Stimulated activated CD8-positive, alpha-beta memory T cell treated with anti-CD3 and anti-CD28 coated beads, Interleukin-15, amount 100 ng/mL, for 48 hours (primary cell): ENCODE data around the gene ABCB4.

Source experiments
- DNase-seq, 2 donors: peaks; one replicate each; pipeline ENCODE4 v3.0.0-alpha.2; 2020; ENCODE audit warnings: low read depth in 2 of 2

The ABCB4 gene

DNA sequence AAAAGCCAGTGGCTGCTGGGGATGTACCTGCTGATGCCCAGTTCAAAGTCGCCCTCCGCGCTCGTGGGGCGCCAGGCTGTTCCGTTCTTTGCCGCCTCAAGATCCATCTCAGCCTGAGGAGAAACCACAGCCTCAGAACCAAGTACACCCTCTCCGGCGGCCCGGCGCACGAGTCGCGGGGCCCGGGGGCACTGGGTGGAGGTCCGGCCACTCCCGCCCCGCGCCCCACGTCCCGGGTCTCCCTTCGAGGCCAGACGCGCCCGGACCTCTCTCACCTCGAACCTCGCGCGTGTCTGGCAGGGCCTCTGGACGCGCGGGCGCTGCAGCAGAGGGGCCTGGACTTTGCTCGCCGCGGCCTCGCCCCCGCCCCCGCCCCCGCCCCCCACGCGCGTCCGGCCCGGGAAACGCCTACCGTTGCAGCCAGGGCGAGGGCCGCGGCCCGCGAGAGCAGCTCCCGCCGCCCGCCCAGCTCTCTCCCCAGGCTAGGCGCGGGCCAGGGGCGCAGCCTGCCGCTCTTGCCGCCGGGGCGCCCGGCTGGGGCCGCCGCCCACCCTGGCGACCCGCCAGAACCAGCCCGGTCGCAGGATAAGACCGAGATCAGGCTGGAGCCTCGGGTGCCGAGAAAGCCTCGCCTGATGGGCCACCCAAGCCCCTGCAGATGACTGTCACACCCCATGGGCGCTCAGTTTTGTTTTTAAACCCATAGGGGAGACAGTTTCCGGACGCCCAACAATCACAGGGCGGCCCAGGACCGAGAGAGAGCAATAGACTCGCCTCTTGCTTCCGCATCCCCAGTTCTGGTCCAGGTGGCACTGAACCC lies at the start of gene ABCB4:
TSS of gene ABCB4 (minus strand) at position 322 of the 820 bp plus-strand sequence. CDS start at position 107, 215 bp downstream.
- no peak for DNase-seq

DNA sequence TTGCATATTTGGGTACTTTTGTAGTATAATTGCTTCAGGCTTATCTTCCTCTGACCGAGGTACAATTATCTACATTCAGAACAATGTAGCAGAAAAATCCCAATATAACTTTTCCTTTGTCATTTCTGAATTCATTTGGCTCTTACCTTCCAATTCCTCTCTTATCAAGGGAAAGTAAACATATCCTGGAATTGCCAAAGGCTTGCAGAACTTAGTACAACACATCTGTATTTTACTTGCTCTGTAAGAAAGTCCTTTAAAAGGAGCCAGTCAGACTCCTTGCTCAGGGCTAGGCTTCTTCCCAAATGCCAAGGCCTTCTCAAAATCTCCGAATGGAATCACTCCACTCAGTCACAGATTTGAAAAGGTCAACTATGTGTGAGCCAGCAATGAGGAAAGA lies 43.3 kb upstream of the ABCB4 start:
- DNase-seq, result no peak

GRCh38 chr7:87517891-87518290 lies 42.4 kb upstream of the ABCB4 start:
- no peak for DNase-seq

DNA sequence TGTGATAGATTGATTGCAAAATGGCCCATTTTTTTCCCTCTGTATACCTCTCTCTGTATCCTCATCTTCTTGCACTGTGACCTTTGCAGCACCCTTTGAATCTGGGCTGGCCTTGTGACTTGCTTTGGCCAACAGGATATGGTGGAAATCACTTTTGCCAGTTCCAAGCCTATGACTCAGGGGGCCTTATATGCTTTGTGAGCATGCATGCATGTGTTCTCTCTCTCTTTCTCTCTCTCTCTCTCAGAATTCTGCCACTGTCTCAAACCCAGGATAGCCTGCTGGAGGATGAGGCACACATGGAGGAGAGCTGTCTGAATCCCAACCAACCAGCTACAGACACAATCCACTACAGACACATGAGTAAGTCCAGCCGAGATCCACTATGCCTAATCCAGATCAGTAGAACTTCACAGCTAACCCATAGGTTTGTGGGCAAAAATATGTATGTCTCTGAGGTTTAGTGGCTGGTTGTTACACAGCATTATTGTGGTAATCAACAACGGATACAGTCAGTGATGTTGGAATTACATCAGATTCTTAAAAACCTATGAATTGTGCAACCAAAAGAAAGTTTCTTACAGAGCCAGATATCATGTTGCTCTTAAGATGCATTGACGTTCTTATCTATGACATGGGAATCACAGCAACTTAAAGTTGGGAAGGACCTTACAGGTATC lies 41.8 kb upstream of the ABCB4 start:
- DNase-seq, result no peak

DNA sequence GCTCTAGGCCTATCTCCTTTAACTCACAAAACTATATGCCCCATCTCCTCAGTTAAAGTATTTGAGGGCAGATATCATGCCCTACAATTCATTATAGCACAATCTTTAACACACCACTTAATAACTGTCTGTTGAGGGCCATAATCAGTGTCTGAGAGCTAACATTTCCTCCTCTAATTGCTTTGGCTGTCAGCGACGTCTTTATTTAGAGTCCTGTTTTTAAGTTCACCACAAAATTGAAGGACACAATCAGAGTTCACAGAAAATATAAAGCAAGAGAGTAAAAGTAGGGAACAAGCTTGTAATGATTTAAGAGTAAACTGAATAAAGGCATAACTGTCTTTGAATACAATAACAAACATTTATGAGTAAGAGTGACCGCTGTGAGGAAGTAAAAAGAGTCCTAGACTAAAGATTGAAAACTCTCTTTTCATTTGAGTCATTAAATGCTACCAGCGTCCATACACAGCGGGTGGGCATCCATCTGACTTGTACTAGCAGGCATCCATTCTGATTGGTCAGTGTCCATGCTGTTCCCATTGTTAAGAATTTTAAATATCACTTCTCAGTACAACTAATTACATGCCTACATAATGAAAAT lies 38.4 kb upstream of the ABCB4 start:
- DNase-seq, result no peak

DNA sequence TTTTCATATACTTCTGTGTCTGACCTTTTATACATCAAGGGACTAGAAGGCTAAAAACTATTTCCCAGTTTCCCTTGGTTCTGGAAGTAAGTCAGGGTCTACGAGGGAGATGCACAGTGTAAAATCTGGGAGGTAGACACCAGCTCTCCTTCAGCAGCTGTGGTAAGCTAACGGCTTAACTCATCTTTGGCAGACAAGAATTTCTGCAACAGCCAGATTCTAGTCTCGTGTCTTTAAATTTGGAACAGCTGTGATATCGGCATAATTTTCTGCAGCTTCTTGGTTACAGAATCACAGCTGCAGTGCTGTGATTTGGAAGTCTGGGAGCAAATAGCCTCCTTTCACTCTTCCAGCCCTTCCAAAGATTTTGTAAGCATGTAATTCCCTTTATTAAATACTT lies 37.4 kb upstream of the ABCB4 start:
- DNase-seq, result no peak

DNA sequence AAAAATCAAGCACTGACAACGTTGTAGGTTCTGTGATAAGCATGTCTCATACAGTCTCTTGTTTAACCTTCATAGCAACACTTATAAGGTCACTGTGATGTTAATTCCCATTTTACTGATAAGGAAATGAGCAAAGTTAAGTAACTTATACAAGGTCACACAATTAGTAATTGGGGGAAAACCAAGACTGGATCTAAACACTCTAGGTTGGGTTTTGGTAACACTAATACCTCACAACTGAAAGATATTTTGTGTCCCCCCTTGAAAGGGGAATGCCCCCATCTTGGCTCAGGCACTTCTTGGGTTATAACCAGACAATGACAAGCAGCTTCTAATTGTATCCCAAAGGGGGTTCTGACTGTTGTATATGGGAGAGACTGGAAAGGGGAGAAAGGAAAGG lies 36.0 kb upstream of the ABCB4 start:
- no peak for DNase-seq

- no peak for DNase-seq
These were observed 35.0 kb upstream of the ABCB4 start for GRCh38 chr7:87510411-87510875.

DNA sequence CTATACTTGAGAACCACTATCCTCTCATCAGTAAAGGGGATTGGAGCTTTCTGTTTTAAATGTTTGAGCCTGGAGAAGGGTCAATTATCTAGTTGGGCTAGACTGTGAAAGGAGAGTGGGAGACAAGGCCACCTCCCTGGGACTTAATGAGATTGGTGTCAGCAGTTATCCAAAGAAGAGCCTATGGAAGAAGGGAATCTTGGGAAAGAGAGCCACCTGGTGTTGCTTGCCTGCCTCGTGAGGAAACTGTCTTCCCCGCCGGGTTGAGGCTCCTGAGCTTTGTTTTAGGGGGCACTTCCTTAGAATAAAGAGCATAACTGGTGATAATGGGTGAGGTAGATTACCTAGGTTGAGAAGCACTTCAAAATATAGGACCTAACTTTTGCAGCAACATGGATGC lies 32.0 kb upstream of the ABCB4 start:
- DNase-seq, result no peak

DNA sequence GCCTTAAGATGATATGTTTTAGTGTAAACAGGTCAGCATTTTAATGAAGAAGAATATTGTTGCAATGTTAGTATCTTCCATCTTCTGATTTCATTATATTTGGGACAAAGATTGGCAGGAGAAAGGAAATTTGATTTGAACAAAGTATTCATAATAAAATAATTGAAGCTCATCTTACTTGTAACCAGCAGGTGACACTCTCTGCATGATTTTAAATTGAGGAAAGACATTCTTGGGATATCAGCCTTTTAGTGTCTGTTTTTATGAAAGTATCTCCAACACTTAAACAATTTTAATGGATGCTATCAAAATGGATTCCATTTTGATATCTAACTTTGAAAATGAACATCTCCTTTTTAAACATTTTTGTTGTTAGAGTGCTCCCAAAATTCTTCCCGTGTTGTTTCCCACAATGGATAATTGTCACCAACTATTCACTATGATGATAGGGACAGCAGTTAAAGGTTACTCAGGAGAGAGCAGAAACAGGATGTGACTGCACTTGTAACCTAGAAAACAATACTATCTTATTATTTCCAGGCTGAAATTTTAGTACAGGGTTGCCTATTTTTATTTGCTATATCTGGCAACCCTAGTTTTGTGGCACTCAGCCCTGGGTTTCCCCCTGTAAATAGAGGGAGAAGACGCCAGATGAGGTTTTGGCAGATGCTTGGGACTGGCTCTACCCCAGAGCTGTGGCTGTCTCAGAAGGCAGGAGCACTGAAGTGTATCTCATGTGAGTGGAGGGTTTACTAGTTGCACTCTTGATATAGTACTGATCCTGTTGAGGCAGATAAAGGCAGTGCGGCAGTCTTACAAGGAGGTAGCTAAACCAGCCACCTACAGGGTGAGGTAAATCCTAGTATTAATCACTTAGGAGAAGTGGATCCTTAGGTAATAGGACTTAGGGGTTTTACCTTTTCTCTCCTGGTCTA lies 31.0 kb upstream of the ABCB4 start:
- no peak for DNase-seq

GRCh38 chr7:87505557-87506245 lies 30.2 kb upstream of the ABCB4 start:
- no peak for DNase-seq

DNA sequence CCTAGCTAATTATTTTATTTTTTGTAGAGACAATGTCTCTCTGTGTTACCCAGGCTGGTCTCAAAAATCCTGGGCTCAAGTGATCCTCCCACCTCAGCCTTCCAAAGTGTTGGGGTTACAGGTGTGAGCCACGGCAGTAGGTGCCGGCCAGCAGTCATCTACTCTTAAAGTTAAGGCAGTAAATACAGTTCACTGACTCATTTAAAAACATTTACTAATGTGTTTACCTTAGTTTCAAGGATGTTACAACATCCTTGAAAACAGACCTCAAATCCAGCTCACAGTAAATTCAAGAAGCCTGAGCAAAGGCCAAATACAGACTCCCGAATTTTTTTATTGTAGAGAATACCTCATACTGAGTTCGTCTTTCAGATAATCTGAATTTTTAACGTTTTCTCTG lies 29.6 kb upstream of the ABCB4 start:
- DNase-seq, result no peak

DNA sequence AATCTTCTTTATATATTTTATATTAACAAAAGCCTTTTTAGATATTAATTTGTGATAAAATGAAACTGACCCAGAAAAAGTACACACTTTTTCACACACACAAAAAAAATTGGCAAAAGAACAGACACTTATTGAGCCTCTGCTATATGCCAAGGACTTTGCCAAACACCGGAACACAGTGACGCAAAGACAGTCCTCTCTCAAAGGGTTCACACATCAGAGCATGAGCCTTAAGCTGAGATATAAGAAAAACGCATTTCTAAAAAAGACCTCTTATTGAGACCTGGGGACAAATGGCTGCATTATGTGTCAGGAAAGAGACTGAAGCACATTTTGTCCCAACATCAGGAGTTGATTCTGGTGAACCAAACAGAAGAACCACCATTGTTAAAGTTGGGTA lies 24.0 kb upstream of the ABCB4 start:
- no peak for DNase-seq

GRCh38 chr7:87498893-87499292 lies 23.4 kb upstream of the ABCB4 start:
- DNase-seq, result no peak

- DNase-seq, result no peak
These were observed 22.0 kb upstream of the ABCB4 start for GRCh38 chr7:87497482-87497881.

DNA sequence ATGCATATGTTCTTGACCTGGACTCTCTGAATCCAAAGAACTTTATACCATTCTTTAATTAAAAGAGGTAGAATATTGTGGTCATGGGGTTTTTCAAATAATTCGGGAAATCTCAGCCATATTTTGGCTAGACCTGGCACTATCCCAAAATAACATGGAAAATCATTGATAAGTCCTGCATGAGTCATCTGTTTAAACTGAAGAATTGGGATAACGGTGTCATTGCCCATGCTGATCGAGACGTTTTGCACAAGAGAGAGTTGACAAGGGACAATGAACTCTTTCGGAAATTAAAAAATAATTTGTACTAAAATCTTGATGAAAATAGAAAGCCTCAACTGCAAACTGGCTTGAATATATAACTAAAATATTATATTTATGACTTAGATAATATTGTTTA lies 19.9 kb upstream of the ABCB4 start:
- DNase-seq, result no peak

DNA sequence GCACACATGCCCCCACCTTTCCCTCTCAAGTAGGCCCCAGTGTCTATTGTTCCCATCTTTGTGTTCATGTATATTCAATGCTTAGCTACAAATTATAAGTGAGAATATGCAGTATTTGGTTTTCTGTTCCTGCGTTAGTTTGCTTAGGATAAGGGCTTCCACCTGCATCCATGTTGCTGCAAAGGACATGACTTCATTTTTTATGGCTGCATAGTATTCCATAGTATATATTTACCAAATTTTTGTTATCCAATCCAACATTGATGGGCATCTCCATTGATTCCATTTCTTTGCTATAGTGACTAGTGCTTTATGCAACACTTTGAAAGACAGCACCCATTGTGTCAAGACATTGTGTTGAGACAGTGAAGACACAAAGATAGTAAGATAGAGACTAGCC lies 19.0 kb upstream of the ABCB4 start:
- DNase-seq, result no peak

DNA sequence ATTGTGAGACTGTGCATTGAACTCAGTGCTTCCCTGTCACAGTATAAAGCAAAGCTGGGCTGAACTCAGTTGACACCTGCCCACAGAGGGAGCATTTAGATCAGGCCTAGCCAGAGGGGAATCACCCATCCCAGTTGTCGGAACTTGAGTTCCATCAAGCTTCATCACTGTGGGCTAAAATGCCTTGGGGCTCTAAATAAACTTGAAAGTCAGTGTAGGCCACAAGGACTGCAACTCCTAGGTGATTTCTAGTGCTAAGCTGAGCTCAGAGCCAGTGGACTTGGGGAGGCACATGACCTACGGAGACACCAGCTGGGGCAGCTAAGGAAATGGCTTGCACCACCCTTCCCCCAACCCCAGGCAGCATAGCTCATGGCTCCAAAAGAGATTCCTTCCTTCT lies 7.7 kb upstream of the ABCB4 start:
- DNase-seq, result no peak

DNA sequence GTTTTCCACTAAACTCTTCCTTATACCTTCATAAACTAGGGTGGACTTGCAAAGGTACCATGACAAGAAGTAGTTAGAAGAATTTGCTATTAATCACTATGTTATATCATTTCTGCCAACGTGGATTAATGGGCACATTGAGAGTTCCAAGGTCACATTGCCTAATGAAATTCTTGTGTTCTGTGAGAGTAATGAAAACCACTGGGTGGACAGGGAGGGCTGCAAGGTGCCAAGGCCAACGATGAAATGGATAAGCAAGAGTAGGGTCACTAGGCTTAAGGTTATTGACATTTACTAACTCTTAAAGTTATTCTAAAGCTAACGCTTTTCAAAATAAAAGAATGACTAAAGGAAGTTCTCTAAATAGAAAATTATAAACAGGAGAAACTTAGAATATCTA lies 6.6 kb upstream of the ABCB4 start:
- DNase-seq, result no peak

DNA sequence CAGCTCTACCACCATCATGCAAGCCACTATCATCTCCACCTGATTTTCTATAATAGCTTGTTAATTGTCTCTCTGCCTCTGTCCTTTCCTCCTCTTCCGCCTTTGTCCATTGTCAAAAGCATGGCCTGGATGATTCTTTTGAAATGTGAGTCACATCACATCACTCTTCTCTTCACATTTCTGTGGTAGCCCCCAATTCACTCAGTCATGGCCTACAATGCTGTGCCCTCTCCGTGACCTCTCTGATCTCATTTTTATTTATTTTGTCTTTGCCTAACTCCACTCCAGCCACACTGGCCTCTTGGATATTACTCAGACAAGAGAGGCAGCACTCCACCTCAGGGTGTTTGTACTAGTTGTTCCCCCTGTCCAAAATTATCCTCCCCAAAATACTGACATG lies 4.9 kb upstream of the ABCB4 start:
- DNase-seq, result no peak

DNA sequence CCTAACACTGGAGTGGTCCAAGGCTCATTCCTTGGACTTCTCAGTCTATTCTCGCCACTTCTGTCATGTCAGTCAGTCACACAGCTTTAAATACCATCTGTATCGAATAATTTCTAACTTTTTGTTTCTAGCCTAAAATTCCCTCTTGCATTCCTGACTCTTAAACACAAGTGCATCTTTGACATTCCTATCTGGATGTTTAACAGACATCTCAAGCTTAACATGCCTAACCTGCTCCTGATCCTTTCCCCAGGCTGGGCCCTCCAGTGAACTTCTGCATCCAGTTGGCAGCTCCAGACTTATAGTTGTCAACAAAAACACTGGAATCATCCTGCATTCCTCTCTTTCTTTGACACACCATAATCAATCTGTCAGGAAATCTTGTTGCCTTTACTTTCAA lies 4.5 kb upstream of the ABCB4 start:
- DNase-seq, result no peak
